ENCODE data around the gene NKX1-2. TPM values are rescaled to one million over a fixed set of nuclear protein-coding genes. Genes with fewer than 3 reads are reported as not detected.

Gene NKX1-2
- total and polyA plus RNA-seq, 2 of the 8 experiments (the other 6 are each of a cell fraction or from before 2014, with no cell fraction given), result 12.7 to 34.9 TPM

DNA sequence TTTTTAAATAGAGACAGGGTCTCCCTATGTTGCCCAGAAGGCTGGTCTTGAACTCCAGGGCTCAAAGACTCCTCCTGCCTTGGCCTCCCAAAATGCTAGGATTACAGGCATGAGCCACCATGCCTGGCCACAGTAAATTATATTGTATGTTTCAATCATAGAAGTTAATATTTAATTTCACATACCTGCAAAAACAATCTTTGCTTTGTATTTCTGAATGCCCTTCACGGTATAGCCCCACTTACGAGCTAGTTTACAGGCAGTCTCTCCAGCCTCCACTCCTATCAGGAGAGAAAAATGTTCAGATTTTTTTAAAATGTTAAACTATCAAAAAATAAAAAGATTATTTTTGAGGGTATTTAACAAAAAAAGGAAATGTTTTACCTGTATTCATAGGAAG is 41.5 kb downstream of the NKX1-2 start:
- DNase-seq (ENCODE audit: low read depth in 1 of 2, low spot score in 2 of 2) (no peak), FAIRE-seq (no peak)
- Histone ChIP-seq H3K14ac (ENCODE audit: insufficient read length) (no peak overlapping the region), H3K4ac (replicated peaks; ENCODE audit: insufficient read length, low read depth, low read length) (no peak overlapping the region), H3K27me3 (replicated peaks in 1 of 4; ENCODE audit: control insufficient read depth in 3 of 4, extremely low read depth in 1 of 4, insufficient read depth in 3 of 4, low read length in 3 of 4) (no peaks in the 10 kb centered on the region), H2BK15ac (ENCODE audit: low read length) (no peak overlapping the region), H4K20me1 (replicated peaks in 1 of 2; ENCODE audit: control insufficient read depth in 1 of 2, insufficient read depth in 2 of 2, low read length in 2 of 2) (peaks cover 0 to 2% of the 10 kb centered on the region in 2 experiments), H3K9me3 (ENCODE audit: insufficient read depth in 2 of 2, low read depth in 1 of 2, low read length in 1 of 2) (no peaks in the 10 kb centered on the region), H3K9ac (replicated peaks in 1 of 4; ENCODE audit: extremely low read depth in 1 of 4, low read depth in 3 of 4, low read length in 3 of 4) (no peak overlapping the region), H3K4me1 (replicated peaks in 1 of 4; ENCODE audit: control insufficient read depth in 3 of 4, insufficient read depth in 4 of 4, low read length in 3 of 4) (no peaks in the 10 kb centered on the region), H2AK5ac (ENCODE audit: low read depth, low read length) (no peak overlapping the region), H3K27ac (ENCODE audit: low read depth, low read length) (no peak overlapping the region), H2BK12ac (ENCODE audit: low read depth, low read length) (no peak overlapping the region), H2BK20ac (ENCODE audit: low read length) (no peak overlapping the region), H4K5ac (ENCODE audit: insufficient read length, low read depth, low read length) (no peak overlapping the region), H3K23me2 (ENCODE audit: low read depth, low read length) (no peaks in the 10 kb centered on the region), H3K4me3 (ENCODE audit: extremely low read depth in 1 of 4, insufficient read depth in 2 of 4, low read depth in 3 of 4, low read length in 4 of 4) (no peak overlapping the region), H2AFZ (ENCODE audit: low read length) (no peak overlapping the region), H3K23ac (ENCODE audit: insufficient read length) (no peak overlapping the region), H4K8ac (ENCODE audit: extremely low read depth, insufficient read depth, low read length) (no peak overlapping the region), H3K79me2 (ENCODE audit: control insufficient read depth in 1 of 2, insufficient read depth in 2 of 2, low read length in 2 of 2) (peaks cover under 1 to 16% of the 10 kb centered on the region in 2 experiments; a peak in 3 of 4 replicates), H3K56ac (replicated peaks; ENCODE audit: insufficient read length, low read depth, low read length) (no peak overlapping the region), H3K36me3 (ENCODE audit: control insufficient read depth in 2 of 4, insufficient read depth in 4 of 4, low read length in 3 of 4) (peaks cover 2 to 36% (median 14%) of the 10 kb centered on the region in 4 experiments), H3K79me1 (ENCODE audit: low read depth, low read length) (no peaks in the 10 kb centered on the region; the same call in 1 of the 2 replicates), H2BK120ac (replicated peaks; ENCODE audit: low read depth, low read length) (no peak overlapping the region), H2BK5ac (ENCODE audit: low read depth, low read length) (no peak overlapping the region), H4K91ac (replicated peaks; ENCODE audit: insufficient read length, low read length) (no peak overlapping the region), H3K4me2 (ENCODE audit: insufficient read depth in 1 of 2, low read depth in 2 of 2, low read length in 2 of 2) (no peak overlapping the region), H3K18ac (ENCODE audit: extremely low read depth, low read length) (no peak overlapping the region)
- TF ChIP-seq TAF1 (IDR thresholded peaks at IDR 0.05; ENCODE audit: low read depth, low read length), result no peak
- no peak for TF ChIP-seq SIX5 (IDR thresholded peaks at IDR 0.05; ENCODE audit: low read depth, low read length)
- TF ChIP-seq RXRA (IDR thresholded peaks at IDR 0.05; ENCODE audit: insufficient read depth, low read depth, low read length), result no peak
- TF ChIP-seq POLR2AphosphoS5 (IDR thresholded peaks at IDR 0.05; ENCODE audit: low read depth, low read length), result no peak
- no peak for TF ChIP-seq TEAD4 (IDR thresholded peaks at IDR 0.05; ENCODE audit: low read depth, low read length)
- no peak for TF ChIP-seq TBP (IDR thresholded peaks at IDR 0.05; ENCODE audit: low read depth, low read length)
- no peak for TF ChIP-seq SAP30 (IDR thresholded peaks at IDR 0.05; ENCODE audit: insufficient read depth, insufficient replicate concordance, low read length)
- TF ChIP-seq PHF8 (conservative IDR thresholded peaks at IDR 0.05; ENCODE audit: low read depth, low read length), result no peak
- TF ChIP-seq TAF7 (optimal IDR thresholded peaks at IDR 0.05; ENCODE audit: borderline replicate concordance, low read depth, low read length), result no peak
- no peak for TF ChIP-seq SP2 (IDR thresholded peaks at IDR 0.05; ENCODE audit: low read length)
- TF ChIP-seq YY1 (IDR thresholded peaks at IDR 0.05; ENCODE audit: low read depth, low read length), result no peak
- CTCF ChIA-PET (ENCODE audit: partially characterized antibody), result interaction anchor here (1.2 to 1.3 kb wide), 2 partner anchors 10 to 12 kb away, joined by 3 to 4 read pairs; partner anchors contain the start of gene OAT
- 96% methylated on average over 2 of the region's 2 CpGs; no CpG with 5 or more reads in 1 of the 2 experiments for WGBS, 2 experiments (ENCODE audit: extremely low coverage in 1 of 2, insufficient coverage in 1 of 2, insufficient read length in 1 of 2, insufficient replicate concordance in 2 of 2, low coverage in 1 of 2, low lambda C conversion rate in 2 of 2, missing lambda C conversion rate in 1 of 2)
- POLR2A ChIA-PET (ENCODE audit: partially characterized antibody), result interaction anchor here (1.0 to 4.8 kb wide), 2 partner anchors 10 to 73 kb away, joined by 3 to 22 read pairs; partner anchors contain the start of gene OAT

All from H1 (cell line).